Muscle layer of colon (tissue), 2 donors: ENCODE results near the gene CNTLN.
"Not testable (repeated sequence)": the region's sequence is repeated elsewhere in the genome, so short reads cannot be mapped to it uniquely, and the experiment has no call there.

Experiments
- H3K27ac ChIP-seq: one replicate; pipeline ENCODE4 v1.7.0; 2013; ENCODE audit warnings: low read depth, mild to moderate bottlenecking, low read length, moderate library complexity
- H3K27me3 ChIP-seq, 2 donors: one replicate each; pipeline ENCODE4 v1.7.0; 2013; ENCODE audit warnings: low read length in 2 of 2, mild to moderate bottlenecking in 2 of 2; ENCODE audit not compliant: insufficient read depth in 2 of 2, control insufficient read depth in 1 of 2
- H3K36me3 ChIP-seq: one replicate; pipeline ENCODE4 v1.7.0; 2013; ENCODE audit warnings: mild to moderate bottlenecking, low read length; ENCODE audit not compliant: insufficient read depth
- H3K4me1 ChIP-seq: one replicate; pipeline ENCODE4 v1.7.0; 2013; ENCODE audit warnings: mild to moderate bottlenecking, low read length; ENCODE audit not compliant: insufficient read depth
- H3K4me3 ChIP-seq, 2 donors: one replicate each; pipeline ENCODE4 v1.7.0; 2013; ENCODE audit warnings: low read length in 2 of 2, low read depth in 1 of 2, mild to moderate bottlenecking in 1 of 2, moderate library complexity in 1 of 2
- H3K9ac ChIP-seq: one replicate; pipeline ENCODE4 v1.7.0; 2013; ENCODE audit warnings: low read length
- H3K9me3 ChIP-seq: one replicate; pipeline ENCODE4 v1.7.0; 2013; ENCODE audit warnings: mild to moderate bottlenecking, low read length
- donor health status: abdominal sarcoma.
- donor health status: Adenocarcinoma of cecum.

Gene CNTLN

GRCh38 chr9:17322882-17323864, 188.3 kb downstream of the CNTLN start:
- H3K4me1 ChIP-seq = no peaks in the 10 kb centered on the region
- H3K9me3 ChIP-seq = no peaks in the 10 kb centered on the region
- H3K36me3 ChIP-seq = no peaks in the 10 kb centered on the region
- H3K27ac ChIP-seq = no peak overlapping the region
- no peak overlapping the region for H3K9ac ChIP-seq
- no peak overlapping the region for H3K4me3 ChIP-seq
- no peaks in the 10 kb centered on the region for H3K27me3 ChIP-seq

- Histone ChIP-seq H3K36me3 (peaks cover 4% of the 10 kb centered on the region), H3K4me3 (no peak overlapping the region), H3K27ac (no peak overlapping the region), H3K4me1 (no peaks in the 10 kb centered on the region), H3K9me3 (no peaks in the 10 kb centered on the region), H3K27me3 (no peaks in the 10 kb centered on the region), H3K9ac (no peak overlapping the region)
Measured at GRCh38 chr9:17328331-17328730, 193.5 kb downstream of the CNTLN start.

GRCh38 chr9:17330097-17330496, 195.3 kb downstream of the CNTLN start:
- Histone ChIP-seq H3K27me3 (no peaks in the 10 kb centered on the region), H3K27ac (no peak overlapping the region), H3K36me3 (peaks cover 4% of the 10 kb centered on the region), H3K9me3 (no peaks in the 10 kb centered on the region), H3K4me3 (no peak overlapping the region), H3K4me1 (no peaks in the 10 kb centered on the region), H3K9ac (no peak overlapping the region)

- peaks cover 4% of the 10 kb centered on the region for H3K36me3 ChIP-seq
- no peaks in the 10 kb centered on the region for H3K4me1 ChIP-seq
- H3K9ac ChIP-seq = no peak overlapping the region
- no peaks in the 10 kb centered on the region for H3K27me3 ChIP-seq
- H3K4me3 ChIP-seq = no peak overlapping the region
- H3K9me3 ChIP-seq = no peaks in the 10 kb centered on the region
- no peak overlapping the region for H3K27ac ChIP-seq
Measured at GRCh38 chr9:17332115-17332514, 197.3 kb downstream of the CNTLN start.

- no peaks in the 10 kb centered on the region for H3K4me1 ChIP-seq
- H3K27ac ChIP-seq = no peak overlapping the region
- H3K36me3 ChIP-seq = no peaks in the 10 kb centered on the region
- no peaks in the 10 kb centered on the region for H3K27me3 ChIP-seq
- no peak overlapping the region for H3K9ac ChIP-seq
- no peaks in the 10 kb centered on the region for H3K9me3 ChIP-seq
- H3K4me3 ChIP-seq = no peak overlapping the region
Measured at GRCh38 chr9:17339156-17339555, 204.3 kb downstream of the CNTLN start.

- no peak overlapping the region for H3K4me3 ChIP-seq
- H3K9ac ChIP-seq = no peak overlapping the region
- no peak overlapping the region for H3K27ac ChIP-seq
- H3K4me1 ChIP-seq = no peaks in the 10 kb centered on the region
- no peaks in the 10 kb centered on the region for H3K9me3 ChIP-seq
- H3K27me3 ChIP-seq = no peaks in the 10 kb centered on the region
- H3K36me3 ChIP-seq = no peaks in the 10 kb centered on the region
Measured at GRCh38 chr9:17342696-17343095, 207.9 kb downstream of the CNTLN start.

- H3K36me3 ChIP-seq = no peaks in the 10 kb centered on the region
- no peak overlapping the region for H3K9ac ChIP-seq
- no peak overlapping the region for H3K27ac ChIP-seq
- no peaks in the 10 kb centered on the region for H3K27me3 ChIP-seq
- H3K9me3 ChIP-seq = no peaks in the 10 kb centered on the region
- no peaks in the 10 kb centered on the region for H3K4me1 ChIP-seq
- H3K4me3 ChIP-seq = no peak overlapping the region
Measured at GRCh38 chr9:17349831-17350230, 215.0 kb downstream of the CNTLN start.

- not testable (repeated sequence) for H3K4me3 ChIP-seq, H3K4me1 ChIP-seq, H3K9ac ChIP-seq, H3K27ac ChIP-seq, H3K36me3 ChIP-seq, H3K27me3 ChIP-seq, H3K9me3 ChIP-seq
Measured at GRCh38 chr9:17354006-17354405, 219.2 kb downstream of the CNTLN start.

GRCh38 chr9:17361378-17361777, 226.5 kb downstream of the CNTLN start:
- H3K4me3 ChIP-seq = no peak overlapping the region
- H3K36me3 ChIP-seq = no peaks in the 10 kb centered on the region
- H3K4me1 ChIP-seq = no peaks in the 10 kb centered on the region
- H3K27ac ChIP-seq = no peak overlapping the region
- H3K9me3 ChIP-seq = no peaks in the 10 kb centered on the region
- no peak overlapping the region for H3K9ac ChIP-seq
- no peaks in the 10 kb centered on the region for H3K27me3 ChIP-seq

- Histone ChIP-seq H3K27ac (no peak overlapping the region), H3K36me3 (no peaks in the 10 kb centered on the region), H3K27me3 (no peaks in the 10 kb centered on the region), H3K4me1 (no peaks in the 10 kb centered on the region), H3K9ac (no peak overlapping the region), H3K9me3 (no peaks in the 10 kb centered on the region), H3K4me3 (no peak overlapping the region)
Measured at GRCh38 chr9:17367035-17367434, 232.2 kb downstream of the CNTLN start.

- no peak overlapping the region for H3K27ac ChIP-seq
- no peaks in the 10 kb centered on the region for H3K4me1 ChIP-seq
- H3K9ac ChIP-seq = no peak overlapping the region
- no peaks in the 10 kb centered on the region for H3K9me3 ChIP-seq
- H3K4me3 ChIP-seq = no peak overlapping the region
- no peaks in the 10 kb centered on the region for H3K36me3 ChIP-seq
- no peaks in the 10 kb centered on the region for H3K27me3 ChIP-seq
Measured at GRCh38 chr9:17380126-17380861, 245.5 kb downstream of the CNTLN start.
